Right kidney (tissue), 1 donor: ENCODE measurements around the gene NAV2.

Experiments used
- DNase-seq: peaks from one replicate; pipeline ENCODE4 v3.0.0-alpha.2; 2016

NAV2 gene

GRCh38 chr11:19810852-19811251 lies 98.2 kb downstream of the NAV2 start:
- no peak for DNase-seq

- no peak for DNase-seq
Observed at GRCh38 chr11:19811380-19811779, 98.7 kb downstream of the NAV2 start.

- no peak for DNase-seq
Observed at GRCh38 chr11:19812096-19812495, 99.5 kb downstream of the NAV2 start.

GRCh38 chr11:19812710-19813109 lies 100.1 kb downstream of the NAV2 start:
- no peak for DNase-seq

GRCh38 chr11:19813158-19813879 lies 100.7 kb downstream of the NAV2 start:
- no peak for DNase-seq

- DNase-seq: no peak
Observed at GRCh38 chr11:19814421-19814820, 101.8 kb downstream of the NAV2 start.

GRCh38 chr11:19816040-19816439 lies 103.4 kb downstream of the NAV2 start:
- no peak for DNase-seq

GRCh38 chr11:19816817-19817216 lies 104.2 kb downstream of the NAV2 start:
- DNase-seq: no peak

- no peak for DNase-seq
Observed at GRCh38 chr11:19817265-19817851, 104.7 kb downstream of the NAV2 start.

GRCh38 chr11:19817870-19818269 lies 105.2 kb downstream of the NAV2 start:
- no peak for DNase-seq

GRCh38 chr11:19818619-19819018 lies 106.0 kb downstream of the NAV2 start:
- no peak for DNase-seq

GRCh38 chr11:19819148-19819547 lies 106.5 kb downstream of the NAV2 start:
- DNase-seq: no peak

- DNase-seq: no peak
Observed at GRCh38 chr11:19820100-19820499, 107.5 kb downstream of the NAV2 start.

GRCh38 chr11:19821412-19821875 lies 108.8 kb downstream of the NAV2 start:
- no peak for DNase-seq

- DNase-seq: no peak
Observed at GRCh38 chr11:19821993-19822392, 109.4 kb downstream of the NAV2 start.

GRCh38 chr11:19822531-19822930 lies 109.9 kb downstream of the NAV2 start:
- DNase-seq: no peak

GRCh38 chr11:19826606-19827005 lies 114.0 kb downstream of the NAV2 start:
- DNase-seq: peak; percentile 40

- DNase-seq: no peak
Observed at GRCh38 chr11:19827399-19828135, 114.9 kb downstream of the NAV2 start.

- no peak for DNase-seq
Observed at GRCh38 chr11:19828382-19829108, 115.9 kb downstream of the NAV2 start.

GRCh38 chr11:19829109-19829837 lies 116.6 kb downstream of the NAV2 start:
- no peak for DNase-seq

GRCh38 chr11:19832086-19832750 lies 119.6 kb downstream of the NAV2 start:
- no peak for DNase-seq

GRCh38 chr11:19832901-19833300 lies 120.3 kb downstream of the NAV2 start:
- DNase-seq: no peak
